HepG2 (cell line): ENCODE results near the gene PEX3. TPM values are rescaled to one million over a fixed set of nuclear protein-coding genes. Genes with fewer than 3 reads are reported as not detected.
A peak's percentile ranks its signal among the peaks of the same experiment; 100 is the strongest.

Experiments
- ARNT ChIP-seq: fragments of 450-650 bp; IDR thresholded peaks from 2 replicates; pipeline ENCODE4 v1.6.1; 2017
- CEBPG ChIP-seq: IDR thresholded peaks from 2 replicates; pipeline ENCODE4 v1.6.1; 2016
- HNF4G ChIP-seq, 2 experiments: sonication (generic) in 1 of 2; formaldehyde crosslinking in 1 of 2; IDR thresholded peaks; 2 replicates each; pipeline versions ENCODE4 v1.4.0 to v1.6.1; 2011 to 2020; ENCODE audit warnings: borderline replicate concordance in 2 of 2, low read depth in 2 of 2, mild to moderate bottlenecking in 2 of 2, low read length in 1 of 2, missing genetic modification reagents in 1 of 2, moderate library complexity in 1 of 2
- MED1 ChIP-seq: sonication (generic); formaldehyde crosslinking; IDR thresholded peaks from 2 replicates; pipeline ENCODE4 v1.4.0; 2020; ENCODE audit warnings: missing genetic modification reagents
- ONECUT2 ChIP-seq: sonication (generic); formaldehyde crosslinking; IDR thresholded peaks from 2 replicates; pipeline ENCODE4 v1.4.0; 2020; ENCODE audit warnings: missing genetic modification reagents
- RBM39 ChIP-seq: fragments of 200-400 bp; formaldehyde crosslinking; IDR thresholded peaks from one replicate; pipeline ENCODE4 v1.6.1; 2018; ENCODE audit warnings: antibody characterized with exemption, mild to moderate bottlenecking, low read depth, low read length; ENCODE audit not compliant: poor library complexity, severe bottlenecking
- SRF ChIP-seq: IDR thresholded peaks from 2 replicates; pipeline ENCODE4 v1.6.1; 2011; ENCODE audit warnings: mild to moderate bottlenecking, low read depth, low read length, moderate library complexity
- TOPORS ChIP-seq: sonication (generic); formaldehyde crosslinking; IDR thresholded peaks from 2 replicates; pipeline ENCODE4 v1.8.0; 2023; ENCODE audit warnings: mild to moderate bottlenecking, missing genetic modification reagents
- ZMYM2 ChIP-seq: sonication (generic); formaldehyde crosslinking; IDR thresholded peaks from 2 replicates; pipeline ENCODE4 v1.8.0; 2022; ENCODE audit warnings: mild to moderate bottlenecking, missing genetic modification reagents
- ZNF292 ChIP-seq: sonication (generic); formaldehyde crosslinking; IDR thresholded peaks from 2 replicates; pipeline ENCODE4 v1.8.1; 2022; ENCODE audit warnings: mild to moderate bottlenecking, low read depth, missing genetic modification reagents, borderline replicate concordance
- ZNF329 ChIP-seq: sonication (generic); formaldehyde crosslinking; IDR thresholded peaks from 2 replicates; pipeline ENCODE4 v1.9.0; 2021; ENCODE audit warnings: low read depth, mild to moderate bottlenecking, missing genetic modification reagents
- ZNF34 ChIP-seq: sonication (generic); formaldehyde crosslinking; IDR thresholded peaks from 2 replicates; pipeline ENCODE4 v1.4.0; 2020; ENCODE audit warnings: mild to moderate bottlenecking, missing genetic modification reagents, borderline replicate concordance
- ZNF556 ChIP-seq: sonication (generic); formaldehyde crosslinking; IDR thresholded peaks from 2 replicates; pipeline ENCODE4 v1.4.0; 2020; ENCODE audit warnings: mild to moderate bottlenecking, missing genetic modification reagents, borderline replicate concordance
- ZNF720 ChIP-seq: sonication (generic); formaldehyde crosslinking; IDR thresholded peaks from 2 replicates; pipeline ENCODE4 v1.4.0; 2020; ENCODE audit warnings: missing genetic modification reagents
- polyA plus RNA-seq, 8 experiments: library from polyadenylated mRNA; depleted of rRNA in 3 of 8; stranded (reverse) in 7 of 8; unstranded in 1 of 8; fragments of >200 nt; fragmentation: Illumina TruSeq in 4 of 8; extraction: Trizol in 4 of 8; gene quantifications; 2 replicates each; pipeline versions ENCODE4 v1.2.1 to v1.2.3, GENCODE V29; 2011 to 2016; ENCODE audit warnings: low read depth in 4 of 8, missing spikeins in 1 of 8, mixed read lengths in 1 of 8; ENCODE audit not compliant: insufficient read depth in 1 of 8
- total RNA-seq, 5 experiments: library from RNA; depleted of rRNA; stranded (reverse); fragments of >200 nt; fragmentation: Illumina TruSeq; extraction: Trizol; gene quantifications; 2 replicates each; pipeline ENCODE4 v1.2.3, GENCODE V29; 2016; ENCODE audit warnings: low read depth in 1 of 5
- TF ChIP-seq, protein P1 (sequence below): IDR thresholded peaks from 2 replicates; pipeline ENCODE4 v1.6.1; 2016; ENCODE audit warnings: missing genetic modification reagents, missing compliant biosample characterization
- TF ChIP-seq, protein P2 (sequence below): sonication (generic); formaldehyde crosslinking; IDR thresholded peaks from 2 replicates; pipeline ENCODE4 v1.9.0; 2021; ENCODE audit warnings: missing genetic modification reagents, borderline replicate concordance
- TF ChIP-seq, protein P3 (sequence below): sonication (generic); formaldehyde crosslinking; IDR thresholded peaks from 2 replicates; pipeline ENCODE4 v1.9.0; 2021; ENCODE audit warnings: missing genetic modification reagents, borderline replicate concordance
- TF ChIP-seq, protein P4 (sequence below): sonication (generic); formaldehyde crosslinking; IDR thresholded peaks from 2 replicates; pipeline ENCODE4 v1.8.0; 2022; ENCODE audit warnings: missing genetic modification reagents, low read depth, mild to moderate bottlenecking, borderline replicate concordance
- TF ChIP-seq, protein P5 (sequence below): IDR thresholded peaks from 2 replicates; pipeline ENCODE4 v1.6.1; 2016; ENCODE audit warnings: control low read depth
- TF ChIP-seq, protein P6 (sequence below): sonication (generic); formaldehyde crosslinking; IDR thresholded peaks from 2 replicates; pipeline ENCODE4 v1.9.0; 2022; ENCODE audit warnings: low read depth, missing genetic modification reagents

Gene PEX3
- total and polyA plus RNA-seq, 2 of the 13 experiments (the other 11 are each of a cell fraction or from before 2014, with no cell fraction given) = 30.9 to 40.8 TPM

DNA sequence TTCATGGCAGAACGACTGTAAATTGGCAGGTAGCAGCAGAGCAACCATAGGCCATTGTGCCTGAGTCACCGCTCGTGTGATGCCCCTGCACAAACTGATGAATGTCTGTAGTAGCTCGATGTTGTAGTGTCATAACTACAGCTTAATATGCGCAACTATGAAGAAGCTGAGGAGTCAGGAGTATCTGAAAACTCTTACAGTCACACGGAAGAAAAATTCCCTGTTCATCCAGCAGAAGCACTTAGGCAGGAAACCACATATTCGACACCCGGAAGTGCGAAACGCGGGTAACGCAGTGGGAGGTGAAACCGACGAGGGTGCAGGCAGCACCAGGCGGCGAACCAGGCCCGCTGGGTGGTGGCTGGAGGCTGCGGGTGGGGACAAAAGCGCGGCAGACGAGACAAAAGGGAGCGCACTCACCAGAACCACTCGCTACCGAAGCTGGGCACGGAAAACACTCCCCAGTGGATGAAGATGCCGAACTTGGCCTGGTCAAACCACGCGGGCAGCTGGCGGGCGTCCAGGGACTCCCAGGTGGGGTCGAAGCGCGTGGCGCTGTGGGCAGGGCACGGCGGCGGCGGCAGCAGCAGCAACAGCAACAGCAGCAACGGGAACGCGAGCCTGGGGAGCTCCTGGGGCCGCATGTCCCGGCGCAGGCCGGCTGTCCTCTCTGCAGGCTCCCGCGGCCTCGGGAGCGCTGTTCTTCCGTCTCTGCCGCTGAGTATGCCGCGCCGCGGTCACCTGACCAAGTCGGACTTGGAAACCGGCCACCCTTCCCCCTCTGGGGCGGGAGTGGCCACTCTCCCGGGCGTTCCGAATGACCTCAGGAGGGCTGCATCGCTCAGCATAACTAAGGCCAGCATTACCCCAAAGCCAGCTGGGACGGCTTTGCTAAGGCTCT is 60.6 kb downstream of the PEX3 start, which contains the start of gene FUCA2 (continued):
- TF ChIP-seq ZNF329 (CRISPR knock-in tag) = peak; percentile 86
- TF ChIP-seq ONECUT2 = no peak; the same call in 1 of the 2 replicates
- TF ChIP-seq ZNF556 (CRISPR knock-in tag) = peak; percentile 91
- TF ChIP-seq, protein P1, sequence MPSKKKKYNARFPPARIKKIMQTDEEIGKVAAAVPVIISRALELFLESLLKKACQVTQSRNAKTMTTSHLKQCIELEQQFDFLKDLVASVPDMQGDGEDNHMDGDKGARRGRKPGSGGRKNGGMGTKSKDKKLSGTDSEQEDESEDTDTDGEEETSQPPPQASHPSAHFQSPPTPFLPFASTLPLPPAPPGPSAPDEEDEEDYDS (CRISPR knock-in tag) = peak; percentile 36; the same call in 1 of the 2 replicates
- TF ChIP-seq, protein P2, sequence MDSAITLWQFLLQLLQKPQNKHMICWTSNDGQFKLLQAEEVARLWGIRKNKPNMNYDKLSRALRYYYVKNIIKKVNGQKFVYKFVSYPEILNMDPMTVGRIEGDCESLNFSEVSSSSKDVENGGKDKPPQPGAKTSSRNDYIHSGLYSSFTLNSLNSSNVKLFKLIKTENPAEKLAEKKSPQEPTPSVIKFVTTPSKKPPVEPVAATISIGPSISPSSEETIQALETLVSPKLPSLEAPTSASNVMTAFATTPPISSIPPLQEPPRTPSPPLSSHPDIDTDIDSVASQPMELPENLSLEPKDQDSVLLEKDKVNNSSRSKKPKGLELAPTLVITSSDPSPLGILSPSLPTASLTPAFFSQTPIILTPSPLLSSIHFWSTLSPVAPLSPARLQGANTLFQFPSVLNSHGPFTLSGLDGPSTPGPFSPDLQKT (CRISPR knock-in tag) = no peak
- TF ChIP-seq ZNF34 = peak; percentile 69
- peak; percentile 66 for TF ChIP-seq HNF4G (IDR thresholded peaks at IDR 0.05; ENCODE audit: borderline replicate concordance, low read depth, low read length)
- TF ChIP-seq HNF4G (CRISPR knock-in tag; IDR thresholded peaks at IDR 0.05; ENCODE audit: borderline replicate concordance, low read depth) = no peak
- TF ChIP-seq TOPORS = peak; percentile 93
- no peak for TF ChIP-seq SRF
- TF ChIP-seq CEBPG (CRISPR knock-in tag) = 0 out of 2 replicates have a peak, but pooled peaks have one; percentile 12
- TF ChIP-seq ZNF720 (CRISPR knock-in tag) = no peak
- TF ChIP-seq, protein P3, sequence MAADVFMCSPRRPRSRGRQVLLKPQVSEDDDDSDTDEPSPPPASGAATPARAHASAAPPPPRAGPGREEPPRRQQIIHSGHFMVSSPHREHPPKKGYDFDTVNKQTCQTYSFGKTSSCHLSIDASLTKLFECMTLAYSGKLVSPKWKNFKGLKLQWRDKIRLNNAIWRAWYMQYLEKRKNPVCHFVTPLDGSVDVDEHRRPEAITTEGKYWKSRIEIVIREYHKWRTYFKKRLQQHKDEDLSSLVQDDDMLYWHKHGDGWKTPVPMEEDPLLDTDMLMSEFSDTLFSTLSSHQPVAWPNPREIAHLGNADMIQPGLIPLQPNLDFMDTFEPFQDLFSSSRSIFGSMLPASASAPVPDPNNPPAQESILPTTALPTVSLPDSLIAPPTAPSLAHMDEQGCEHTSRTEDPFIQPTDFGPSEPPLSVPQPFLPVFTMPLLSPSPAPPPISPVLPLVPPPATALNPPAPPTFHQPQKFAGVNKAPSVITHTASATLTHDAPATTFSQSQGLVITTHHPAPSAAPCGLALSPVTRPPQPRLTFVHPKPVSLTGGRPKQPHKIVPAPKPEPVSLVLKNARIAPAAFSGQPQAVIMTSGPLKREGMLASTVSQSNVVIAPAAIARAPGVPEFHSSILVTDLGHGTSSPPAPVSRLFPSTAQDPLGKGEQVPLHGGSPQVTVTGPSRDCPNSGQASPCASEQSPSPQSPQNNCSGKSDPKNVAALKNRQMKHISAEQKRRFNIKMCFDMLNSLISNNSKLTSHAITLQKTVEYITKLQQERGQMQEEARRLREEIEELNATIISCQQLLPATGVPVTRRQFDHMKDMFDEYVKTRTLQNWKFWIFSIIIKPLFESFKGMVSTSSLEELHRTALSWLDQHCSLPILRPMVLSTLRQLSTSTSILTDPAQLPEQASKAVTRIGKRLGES = peak; percentile 44
- TF ChIP-seq, protein P4, sequence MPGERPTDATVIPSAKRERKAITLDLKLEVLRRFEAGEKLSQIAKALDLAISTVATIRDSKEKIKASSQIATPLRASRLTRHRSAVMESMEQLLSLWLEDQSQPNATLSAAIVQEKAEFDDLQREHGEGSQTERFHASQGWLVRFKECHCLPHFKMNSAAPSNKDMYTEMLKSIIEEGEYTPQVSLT (CRISPR knock-in tag) = no peak; the same call in 1 of the 2 replicates
- TF ChIP-seq, protein P5, sequence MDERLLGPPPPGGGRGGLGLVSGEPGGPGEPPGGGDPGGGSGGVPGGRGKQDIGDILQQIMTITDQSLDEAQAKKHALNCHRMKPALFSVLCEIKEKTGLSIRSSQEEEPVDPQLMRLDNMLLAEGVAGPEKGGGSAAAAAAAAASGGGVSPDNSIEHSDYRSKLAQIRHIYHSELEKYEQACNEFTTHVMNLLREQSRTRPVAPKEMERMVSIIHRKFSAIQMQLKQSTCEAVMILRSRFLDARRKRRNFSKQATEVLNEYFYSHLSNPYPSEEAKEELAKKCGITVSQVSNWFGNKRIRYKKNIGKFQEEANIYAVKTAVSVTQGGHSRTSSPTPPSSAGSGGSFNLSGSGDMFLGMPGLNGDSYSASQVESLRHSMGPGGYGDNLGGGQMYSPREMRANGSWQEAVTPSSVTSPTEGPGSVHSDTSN (CRISPR knock-in tag) = 0 out of 2 replicates have a peak, but pooled peaks have one; percentile 8
- peak; percentile 97 for TF ChIP-seq ZMYM2 (CRISPR knock-in tag)
- TF ChIP-seq RBM39 = peak; percentile 85
- peak; percentile 46; the same call in 1 of the 2 replicates for TF ChIP-seq ZNF292 (CRISPR knock-in tag)
- TF ChIP-seq, protein P6, sequence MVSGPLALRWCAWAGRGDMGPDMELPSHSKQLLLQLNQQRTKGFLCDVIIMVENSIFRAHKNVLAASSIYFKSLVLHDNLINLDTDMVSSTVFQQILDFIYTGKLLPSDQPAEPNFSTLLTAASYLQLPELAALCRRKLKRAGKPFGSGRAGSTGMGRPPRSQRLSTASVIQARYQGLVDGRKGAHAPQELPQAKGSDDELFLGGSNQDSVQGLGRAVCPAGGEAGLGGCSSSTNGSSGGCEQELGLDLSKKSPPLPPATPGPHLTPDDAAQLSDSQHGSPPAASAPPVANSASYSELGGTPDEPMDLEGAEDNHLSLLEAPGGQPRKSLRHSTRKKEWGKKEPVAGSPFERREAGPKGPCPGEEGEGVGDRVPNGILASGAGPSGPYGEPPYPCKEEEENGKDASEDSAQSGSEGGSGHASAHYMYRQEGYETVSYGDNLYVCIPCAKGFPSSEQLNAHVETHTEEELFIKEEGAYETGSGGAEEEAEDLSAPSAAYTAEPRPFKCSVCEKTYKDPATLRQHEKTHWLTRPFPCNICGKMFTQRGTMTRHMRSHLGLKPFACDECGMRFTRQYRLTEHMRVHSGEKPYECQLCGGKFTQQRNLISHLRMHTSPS = peak; percentile 46; the same call in 1 of the 2 replicates
- no peak; the same call in 1 of the 2 replicates for TF ChIP-seq MED1
- TF ChIP-seq ARNT = no peak
